H1 (cell line): Measurements from ENCODE around the gene TMEM272. TPM values are rescaled to one million over a fixed set of nuclear protein-coding genes. Genes with fewer than 3 reads are reported as not detected.

Experiments used
- CTCF ChIA-PET: fragments of 300-600 bp; sonication (Branson Sonifier 250); formaldehyde crosslinking; loops from one replicate; lab custom pipeline; 2021; ENCODE audit not compliant: partially characterized antibody; lab: Charles Lee
- POLR2A ChIA-PET: fragments of 300-600 bp; sonication (Branson Sonifier 250); formaldehyde crosslinking; loops from one replicate; lab custom pipeline; 2021; ENCODE audit warnings: inconsistent platforms; ENCODE audit not compliant: partially characterized antibody; lab: Charles Lee
- DNase-seq, 2 experiments: peaks; one replicate each; pipeline versions ENCODE4 v3.0.0 to v3.0.0-alpha.2; 2010 to 2022; ENCODE audit warnings: low spot score in 2 of 2, low read depth in 1 of 2, mixed read lengths in 1 of 2
- FAIRE-seq: peaks from 2 replicates; lab custom pipeline; 2011; peaks lifted over from hg19 to GRCh38; lab: Jason Lieb, UNC
- H2AFZ ChIP-seq: 2 replicates; pipeline ENCODE4 v1.8.1; 2012; ENCODE audit warnings: low read length, inconsistent platforms
- H2AK5ac ChIP-seq: 2 replicates; pipeline ENCODE4 v1.6.1; 2013; ENCODE audit warnings: low read depth, low read length
- H2BK120ac ChIP-seq: replicated peaks from 2 replicates; pipeline ENCODE3; 2013; ENCODE audit warnings: low read depth, low read length, inconsistent platforms
- H2BK12ac ChIP-seq: 2 replicates; pipeline ENCODE4 v1.6.1; 2013; ENCODE audit warnings: low read depth, low read length
- H2BK15ac ChIP-seq: 2 replicates; pipeline ENCODE4 v1.6.1; 2013; ENCODE audit warnings: low read length
- H2BK20ac ChIP-seq: 2 replicates; pipeline ENCODE4 v1.6.1; 2013; ENCODE audit warnings: low read length
- H2BK5ac ChIP-seq: 2 replicates; pipeline ENCODE4 v1.6.1; 2013; ENCODE audit warnings: low read depth, low read length
- H3K14ac ChIP-seq: 2 replicates; pipeline ENCODE4 v1.6.1; 2013; ENCODE audit warnings: inconsistent platforms; ENCODE audit not compliant: insufficient read length
- H3K18ac ChIP-seq: 2 replicates; pipeline ENCODE4 v1.6.1; 2013; ENCODE audit warnings: low read length; ENCODE audit errors: extremely low read depth
- H3K23ac ChIP-seq: 2 replicates; pipeline ENCODE4 v1.6.1; 2013; ENCODE audit warnings: inconsistent platforms; ENCODE audit not compliant: insufficient read length
- H3K23me2 ChIP-seq: 2 replicates; pipeline ENCODE4 v1.6.1; 2013; ENCODE audit warnings: low read depth, low read length
- H3K27ac ChIP-seq: 2 replicates; pipeline ENCODE4 v1.6.1; 2011; ENCODE audit warnings: low read depth, low read length, inconsistent platforms
- H3K27me3 ChIP-seq, 4 experiments: replicated peaks in 1 of 4; 1 replicate in 1 of 4; 2 replicates in 3 of 4; pipeline versions ENCODE4 v1.6.1 to v1.8.1; 2011 to 2013; ENCODE audit warnings: low read length in 3 of 4, mild to moderate bottlenecking in 3 of 4, inconsistent platforms in 2 of 4, mixed read lengths in 2 of 4, moderate library complexity in 1 of 4; ENCODE audit not compliant: control insufficient read depth in 3 of 4, insufficient read depth in 3 of 4; ENCODE audit errors: extremely low read depth in 1 of 4
- H3K36me3 ChIP-seq, 4 experiments: 2 replicates each; pipeline versions ENCODE4 v1.6.1 to v1.8.1; 2011 to 2013; ENCODE audit warnings: mild to moderate bottlenecking in 4 of 4, low read length in 3 of 4, moderate library complexity in 2 of 4, control low read depth in 1 of 4, inconsistent platforms in 1 of 4; ENCODE audit not compliant: insufficient read depth in 4 of 4, control insufficient read depth in 2 of 4
- H3K4ac ChIP-seq: replicated peaks from 2 replicates; pipeline ENCODE3; 2013; ENCODE audit warnings: low read length, low read depth, mixed read lengths, inconsistent platforms; ENCODE audit not compliant: insufficient read length
- H3K4me1 ChIP-seq, 4 experiments: replicated peaks in 1 of 4; 1 replicate in 1 of 4; 2 replicates in 3 of 4; pipeline versions ENCODE4 v1.6.1 to v1.8.1; 2011 to 2013; ENCODE audit warnings: low read length in 3 of 4, inconsistent platforms in 2 of 4, mixed read lengths in 1 of 4; ENCODE audit not compliant: insufficient read depth in 4 of 4, control insufficient read depth in 3 of 4
- H3K4me2 ChIP-seq, 2 experiments: 2 replicates each; pipeline versions ENCODE4 v1.6.1 to v1.8.1; 2011 to 2013; ENCODE audit warnings: low read depth in 2 of 2, low read length in 2 of 2, control low read depth in 1 of 2, inconsistent platforms in 1 of 2, mild to moderate bottlenecking in 1 of 2; ENCODE audit not compliant: insufficient read depth in 1 of 2
- H3K4me3 ChIP-seq, 4 experiments: fragments of 200-600, 300-600 bp in 1 of 4; sonication (generic), shearing (Covaris generic), sonication (Bioruptor Twin) in 1 of 4; 2 replicates each; pipeline versions ENCODE4 v1.5.1 to v1.8.1; 2011 to 2016; ENCODE audit warnings: low read length in 4 of 4, low read depth in 3 of 4, control low read depth in 2 of 4, inconsistent platforms in 2 of 4, mild to moderate bottlenecking in 2 of 4, mixed read lengths in 1 of 4, moderate library complexity in 1 of 4; ENCODE audit not compliant: insufficient read depth in 2 of 4; ENCODE audit errors: extremely low read depth in 1 of 4
- H3K56ac ChIP-seq: replicated peaks from 2 replicates; pipeline ENCODE3; 2013; ENCODE audit warnings: low read depth, mild to moderate bottlenecking, mixed read lengths, low read length, inconsistent platforms; ENCODE audit not compliant: insufficient read length
- H3K79me1 ChIP-seq: 2 replicates; pipeline ENCODE4 v1.6.1; 2013; ENCODE audit warnings: low read depth, low read length, control low read depth
- H3K79me2 ChIP-seq, 2 experiments: 2 replicates each; pipeline versions ENCODE4 v1.6.1 to v1.8.1; 2012 to 2013; ENCODE audit warnings: low read length in 2 of 2, mild to moderate bottlenecking in 2 of 2, inconsistent platforms in 1 of 2; ENCODE audit not compliant: insufficient read depth in 2 of 2, control insufficient read depth in 1 of 2
- H3K9ac ChIP-seq, 4 experiments: replicated peaks in 1 of 4; 1 replicate in 1 of 4; 2 replicates in 3 of 4; pipeline versions ENCODE4 v1.6.1 to v1.8.1; 2011 to 2013; ENCODE audit warnings: low read depth in 3 of 4, low read length in 3 of 4, control low read depth in 2 of 4, mild to moderate bottlenecking in 2 of 4, moderate library complexity in 2 of 4, inconsistent platforms in 1 of 4; ENCODE audit errors: extremely low read depth in 1 of 4
- H3K9me3 ChIP-seq, 2 experiments: 2 replicates each; pipeline versions ENCODE4 v1.6.1 to v1.8.1; 2012 to 2013; ENCODE audit warnings: mild to moderate bottlenecking in 2 of 2, moderate library complexity in 2 of 2, control low read depth in 1 of 2, inconsistent platforms in 1 of 2, low read depth in 1 of 2, low read length in 1 of 2, mixed read lengths in 1 of 2; ENCODE audit not compliant: insufficient read depth in 2 of 2
- H4K20me1 ChIP-seq, 2 experiments: replicated peaks in 1 of 2; 2 replicates each; pipeline versions ENCODE3 to v1.8.1; 2011 to 2013; ENCODE audit warnings: inconsistent platforms in 2 of 2, low read length in 2 of 2, mild to moderate bottlenecking in 1 of 2; ENCODE audit not compliant: insufficient read depth in 2 of 2, control insufficient read depth in 1 of 2
- H4K5ac ChIP-seq: 2 replicates; pipeline ENCODE4 v1.6.1; 2013; ENCODE audit warnings: low read length, low read depth, mixed read lengths, inconsistent platforms; ENCODE audit not compliant: insufficient read length
- H4K8ac ChIP-seq: 2 replicates; pipeline ENCODE4 v1.8.0; 2013; ENCODE audit warnings: mild to moderate bottlenecking, moderate library complexity, low read length, inconsistent platforms; ENCODE audit not compliant: insufficient read depth; ENCODE audit errors: extremely low read depth
- H4K91ac ChIP-seq: replicated peaks from 2 replicates; pipeline ENCODE3; 2013; ENCODE audit warnings: low read length, mixed read lengths, inconsistent platforms; ENCODE audit not compliant: insufficient read length
- ASH2L ChIP-seq: fragments of 200-600, 300-600 bp; sonication (generic); IDR thresholded peaks from one replicate; pipeline ENCODE4 v1.7.1; 2017; ENCODE audit warnings: low read length
- ATF3 ChIP-seq: IDR thresholded peaks from 2 replicates; pipeline ENCODE4 v1.6.1; 2011; ENCODE audit warnings: low read depth, mild to moderate bottlenecking, low read length; ENCODE audit not compliant: insufficient read depth
- CHD2 ChIP-seq: IDR thresholded peaks from 2 replicates; pipeline ENCODE4 v1.6.1; 2012; ENCODE audit warnings: low read length, improper control_type of control experiment
- CTCF ChIP-seq, 3 experiments: IDR thresholded peaks; 1 replicate in 2 of 3; 2 replicates in 1 of 3; pipeline versions ENCODE4 v1.5.1 to v1.6.1; 2011; ENCODE audit warnings: low read length in 3 of 3, mild to moderate bottlenecking in 3 of 3, inconsistent platforms in 2 of 3, low read depth in 1 of 3, moderate library complexity in 1 of 3; ENCODE audit not compliant: insufficient read depth in 1 of 3; ENCODE audit errors: control extremely low read depth in 1 of 3
- JUN ChIP-seq: IDR thresholded peaks from 2 replicates; pipeline ENCODE4 v1.6.1; 2011; ENCODE audit warnings: low read depth, mild to moderate bottlenecking, improper control_type of control experiment, low read length
- JUND ChIP-seq: IDR thresholded peaks from 2 replicates; pipeline ENCODE4 v1.6.1; 2011; ENCODE audit warnings: mild to moderate bottlenecking, improper control_type of control experiment, low read length
- KDM1A ChIP-seq: fragments of 200-600, 300-600 bp; sonication (generic); IDR thresholded peaks from 2 replicates; pipeline ENCODE4 v1.7.1; 2016; ENCODE audit warnings: mild to moderate bottlenecking, low read length, borderline replicate concordance
- NRF1 ChIP-seq: IDR thresholded peaks from 2 replicates; pipeline ENCODE4 v1.6.1; 2011; ENCODE audit warnings: mild to moderate bottlenecking, low read depth, low read length, improper control_type of control experiment
- POLR2AphosphoS5 ChIP-seq: IDR thresholded peaks from 2 replicates; pipeline ENCODE4 v1.6.1; 2011; ENCODE audit warnings: low read depth, low read length
- SRF ChIP-seq: IDR thresholded peaks from 2 replicates; pipeline ENCODE4 v1.6.1; 2011; ENCODE audit warnings: mild to moderate bottlenecking, low read depth, low read length, moderate library complexity
- WGBS, 2 experiments: shearing (Covaris generic) in 1 of 2; methylation state at CpG; one replicate each; pipeline versions ENCODE4 v1.1.6 to v1.1.7; 2013 to 2015; ENCODE audit warnings: low lambda C conversion rate in 2 of 2, mixed read lengths in 2 of 2, inconsistent platforms in 1 of 2, low coverage in 1 of 2, missing lambda C conversion rate in 1 of 2; ENCODE audit not compliant: insufficient replicate concordance in 2 of 2, insufficient coverage in 1 of 2, insufficient read length in 1 of 2; ENCODE audit errors: extremely low coverage in 1 of 2, missing lambda C conversion rate in 1 of 2; 5-methylcytosine and 5-hydroxymethylcytosine counted together
- polyA plus RNA-seq, 7 experiments: library from polyadenylated mRNA; depleted of rRNA in 3 of 7; stranded (reverse) in 5 of 7; unstranded in 2 of 7; fragments of >200 nt in 5 of 7; fragments of 200-250 nt in 2 of 7; gene quantifications; 1 replicate in 5 of 7; 2 replicates in 1 of 7; 4 replicates in 1 of 7; pipeline versions ENCODE4 v1.2.1 to v1.2.3, GENCODE V29; 2011 to 2013; ENCODE audit warnings: missing spikeins in 2 of 7, mixed read lengths in 2 of 7
- total RNA-seq: library from RNA; stranded (reverse); fragmentation: NEBNext Ultra II Directional; extraction: Animal tissue kit (Norgen Biotek cat#: 25700); gene quantifications from 2 replicates; pipeline ENCODE4 v1.2.1, GENCODE V29; 2021

Gene TMEM272
- total and polyA plus RNA-seq, 2 of the 8 experiments (the other 6 are each of a cell fraction or from before 2014, with no cell fraction given), result 0.05 TPM; not detected in 1

GRCh38 chr13:51769455-51770127, 75.4 kb downstream of the TMEM272 start:
- Histone ChIP-seq H2BK20ac (no peak overlapping the region), H3K14ac (no peak overlapping the region), H2AK5ac (no peak overlapping the region), H2BK5ac (no peak overlapping the region), H3K36me3 (no peaks in the 10 kb centered on the region), H2AFZ (no peak overlapping the region), H3K4ac (no peak overlapping the region), H3K4me3 (no peak overlapping the region), H2BK15ac (no peak overlapping the region), H4K91ac (no peak overlapping the region), H3K27me3 (no peaks in the 10 kb centered on the region), H3K9ac (no peak overlapping the region), H3K9me3 (no peaks in the 10 kb centered on the region), H3K4me2 (no peak overlapping the region), H4K20me1 (peaks cover 0 to 3% of the 10 kb centered on the region in 2 experiments), H3K4me1 (peaks cover 7 to 12% (median 9%) of the 10 kb centered on the region in 4 experiments), H3K79me1 (no peaks in the 10 kb centered on the region), H3K56ac (no peak overlapping the region), H3K23me2 (no peaks in the 10 kb centered on the region), H4K8ac (no peak overlapping the region; the same call in 1 of the 2 replicates), H4K5ac (no peak overlapping the region), H3K18ac (no peak overlapping the region), H2BK12ac (no peak overlapping the region), H2BK120ac (no peak overlapping the region), H3K23ac (no peak overlapping the region), H3K79me2 (no peaks in the 10 kb centered on the region), H3K27ac (no peak overlapping the region)
- FAIRE-seq, result no peak
- ChIA-PET POLR2A (interaction anchor here (0.7 to 3.0 kb wide), 5 partner anchors 10 to 330 kb away, joined by 3 to 20 read pairs (median 3); partner anchors contain the start of gene INTS6), CTCF (interaction anchor here (0.6 to 4.3 kb wide), 14 partner anchors 10 to 329 kb away, joined by 3 to 38 read pairs (median 4); no protein-coding TSS in a partner anchor)
- 92% methylated on average over 11 of the region's 11 CpGs; no CpG with 5 or more reads in 1 of the 2 experiments for WGBS, 2 experiments
- no peak for DNase-seq
- TF ChIP-seq CTCF (IDR thresholded peaks at IDR 0.05; ENCODE audit: control extremely low read depth in 1 of 3, insufficient read depth in 1 of 3, low read depth in 1 of 3, low read length in 3 of 3) (no peak), ATF3 (no peak), POLR2AphosphoS5 (no peak; the same call in 1 of the 2 replicates), KDM1A (no peak), NRF1 (no peak), SRF (no peak), JUN (no peak), CHD2 (no peak), ASH2L (no peak), JUND (no peak)
